ENCODE measurements around the gene NUP93.
"Not testable (repeated sequence)": the region's sequence is repeated elsewhere in the genome, so short reads cannot be mapped to it uniquely, and the experiment has no call there.

NUP93 gene

GRCh38 chr16:56852401-56852730 lies 122.4 kb downstream of the NUP93 start:
- no peak for DNase-seq

GRCh38 chr16:56852968-56853367 lies 123.0 kb downstream of the NUP93 start:
- DNase-seq, result no peak

GRCh38 chr16:56855201-56855600 lies 125.3 kb downstream of the NUP93 start:
- DNase-seq, result no peak

- DNase-seq, result no peak
Observed at GRCh38 chr16:56855946-56856345, 126.0 kb downstream of the NUP93 start.

GRCh38 chr16:56856876-56857447 lies 127.0 kb downstream of the NUP93 start:
- DNase-seq, result peak in 2 of 3 donors; percentile 28 to 40

GRCh38 chr16:56858374-56858773 lies 128.4 kb downstream of the NUP93 start:
- DNase-seq, result peak; percentile 31 to 60 (median 56)

GRCh38 chr16:56859636-56860035 lies 129.7 kb downstream of the NUP93 start:
- DNase-seq, result no peak

GRCh38 chr16:56860226-56861020 lies 130.5 kb downstream of the NUP93 start:
- peak; percentile 38 to 66 (median 42) for DNase-seq

- no peak for DNase-seq
Observed at GRCh38 chr16:56861092-56861610, 131.2 kb downstream of the NUP93 start.

GRCh38 chr16:56861756-56862155 lies 131.8 kb downstream of the NUP93 start:
- no peak for DNase-seq

- peak in 2 of 3 donors; percentile 41 to 53 for DNase-seq
Observed at GRCh38 chr16:56862776-56863175, 132.8 kb downstream of the NUP93 start.

- DNase-seq, result no peak
Observed at GRCh38 chr16:56864960-56865359, 135.0 kb downstream of the NUP93 start, which contains the start of gene SLC12A3. Gene SLC12A3, plus strand, starts transcription at chr16:56865207. Its CDS starts 29 bp downstream, at chr16:56865236.

GRCh38 chr16:56865394-56866062 lies 135.6 kb downstream of the NUP93 start:
- DNase-seq, result no peak

GRCh38 chr16:56866955-56867830 lies 137.3 kb downstream of the NUP93 start:
- DNase-seq, result peak; percentile 74 to 84 (median 79)

- no peak for DNase-seq
Observed at GRCh38 chr16:56868175-56868574, 138.2 kb downstream of the NUP93 start.

GRCh38 chr16:56868766-56869165 lies 138.8 kb downstream of the NUP93 start:
- not testable (repeated sequence) for DNase-seq

GRCh38 chr16:56869513-56870275 lies 139.8 kb downstream of the NUP93 start:
- DNase-seq, result peak; percentile 68 to 77 (median 72)

GRCh38 chr16:56870276-56870888 lies 140.5 kb downstream of the NUP93 start:
- DNase-seq, result no peak

GRCh38 chr16:56871172-56871593 lies 141.3 kb downstream of the NUP93 start:
- peak; percentile 85 to 87 (median 86) for DNase-seq

- DNase-seq, result peak; percentile 31 to 62 (median 55)
Observed at GRCh38 chr16:56872863-56873391, 143.0 kb downstream of the NUP93 start.

- no peak for DNase-seq
Observed at GRCh38 chr16:56874800-56875199, 144.9 kb downstream of the NUP93 start.
